Adrenal gland (tissue), 19 donors: ENCODE results near the gene PARP2. TPM values are rescaled to one million over a fixed set of nuclear protein-coding genes. Genes with fewer than 3 reads are reported as not detected.

ENCODE experiments used
- DNase-seq, 7 donors: peaks; one replicate each; pipeline ENCODE4 v3.0.0-alpha.2; 2019 to 2020
- H3K27ac ChIP-seq, 5 donors: fragments of 200-600 bp; sonication (generic) in 4 of 5; 1 replicate in 3 of 5; 2 replicates in 2 of 5; pipeline versions ENCODE4 v1.5.1 to v1.8.0; 2016 to 2020; ENCODE audit warnings: mild to moderate bottlenecking in 1 of 5
- H3K27me3 ChIP-seq: fragments of 200-600 bp; 2 replicates; pipeline ENCODE4 v1.8.0; 2021
- H3K36me3 ChIP-seq, 2 donors: fragments of 200-600 bp; replicated peaks in 1 of 2; 1 replicate in 1 of 2; 2 replicates in 1 of 2; pipeline versions ENCODE4 v1.5.1 to v1.8.0; 2018 to 2022
- H3K4me1 ChIP-seq, 2 donors: fragments of 200-600 bp; replicated peaks in 1 of 2; 1 replicate in 1 of 2; 2 replicates in 1 of 2; pipeline versions ENCODE4 v1.5.1 to v1.8.0; 2018 to 2021
- H3K4me3 ChIP-seq, 4 donors: fragments of 200-600 bp; sonication (generic) in 3 of 4; one replicate each; pipeline ENCODE4 v1.5.1; 2016 to 2018
- H3K9me3 ChIP-seq, 3 donors: fragments of 200-600 bp; sonication (generic) in 1 of 3; replicated peaks in 1 of 3; 1 replicate in 2 of 3; 2 replicates in 1 of 3; pipeline versions ENCODE4 v1.5.1 to v1.8.0; 2016 to 2021
- POLR2A ChIP-seq, 2 donors: fragments of 450-650 bp; IDR thresholded peaks; one replicate each; pipeline ENCODE4 v1.6.1; 2017; ENCODE audit warnings: antibody characterized with exemption in 2 of 2, mild to moderate bottlenecking in 2 of 2, moderate library complexity in 1 of 2
- WGBS, 4 donors: extraction: QIAGEN DNeasy Blood & Tissue Kit in 2 of 4; methylation state at CpG; one replicate each; pipeline versions ENCODE4 v1.1.5 to v1.1.7; 2013 to 2017; 5-methylcytosine and 5-hydroxymethylcytosine counted together
- intact Hi-C, 2 donors: fragments of 100-400 bp; cut with DNase I; formaldehyde crosslinking; loops; one replicate each; pipeline versions ENCODE4 v1.14.1 to v1.15.0; 2022 to 2023
- long read RNA-seq, 10 donors: library from polyadenylated mRNA in 3 of 10; unstranded in 2 of 10; stranded (forward) in 1 of 10; transcript quantifications; one replicate each; pipeline ENCODE4 v2.0.0 and lab custom pipeline, GENCODE V29; 2021 to 2026
- polyA plus RNA-seq, 3 donors: library from polyadenylated mRNA; stranded (reverse); fragments of 200-250 nt in 2 of 3; fragments of 350-450 nt in 1 of 3; fragmentation: Illumina TruSeq in 1 of 3; extraction: RNeasy Lipid Tissue Mini Kit (QIAGEN cat#74804) in 1 of 3; gene quantifications; one replicate each; pipeline ENCODE4 v1.2.3, GENCODE V29; 2013 to 2014
- total RNA-seq, 9 donors: library from RNA; depleted of rRNA in 4 of 9; stranded (reverse); fragments of >200 nt in 4 of 9; fragments of 120-200 nt in 1 of 9; fragmentation: NEBNext Ultra II Directional in 1 of 9; extraction: Animal tissue kit (Norgen Biotek cat#: 25700) in 1 of 9; gene quantifications; one replicate each; pipeline versions ENCODE4 v1.1.0 to v1.2.4, GENCODE V29; 2013 to 2023
- TF ChIP-seq, protein P1 (sequence below), 6 experiments: fragments of 450-650 bp in 4 of 6; fragments of 200-600 bp in 2 of 6; sonication (generic) in 1 of 6; IDR thresholded peaks; 1 replicate in 5 of 6; 2 replicates in 1 of 6; pipeline versions ENCODE4 v1.5.1 to v1.8.0; 2016 to 2021; ENCODE audit warnings: antibody characterized with exemption in 6 of 6, mild to moderate bottlenecking in 2 of 6, moderate library complexity in 1 of 6
- donor health status: healthy with polysubstance abuse.
- donor health status: Bipolar disorder and iron deficiency.
- donor health status: DM: yes; HTN: yes; CAD: no.
- donor health status: DM: no; HTN: no; CAD: no.
- donor health status: DM: no; HTN: no; CAD: no.
- donor health status: DM: yes; HTN: yes; CAD: no.

The PARP2 gene, protein sequence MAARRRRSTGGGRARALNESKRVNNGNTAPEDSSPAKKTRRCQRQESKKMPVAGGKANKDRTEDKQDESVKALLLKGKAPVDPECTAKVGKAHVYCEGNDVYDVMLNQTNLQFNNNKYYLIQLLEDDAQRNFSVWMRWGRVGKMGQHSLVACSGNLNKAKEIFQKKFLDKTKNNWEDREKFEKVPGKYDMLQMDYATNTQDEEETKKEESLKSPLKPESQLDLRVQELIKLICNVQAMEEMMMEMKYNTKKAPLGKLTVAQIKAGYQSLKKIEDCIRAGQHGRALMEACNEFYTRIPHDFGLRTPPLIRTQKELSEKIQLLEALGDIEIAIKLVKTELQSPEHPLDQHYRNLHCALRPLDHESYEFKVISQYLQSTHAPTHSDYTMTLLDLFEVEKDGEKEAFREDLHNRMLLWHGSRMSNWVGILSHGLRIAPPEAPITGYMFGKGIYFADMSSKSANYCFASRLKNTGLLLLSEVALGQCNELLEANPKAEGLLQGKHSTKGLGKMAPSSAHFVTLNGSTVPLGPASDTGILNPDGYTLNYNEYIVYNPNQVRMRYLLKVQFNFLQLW
- total RNA-seq (10 to 100 TPM in 7 of 9 donors, 1 to 10 TPM in 2; 8.5 to 40.3 (median 22.9) TPM), polyA plus RNA-seq (10 to 100 TPM; 30.5 to 55.2 (median 33.9) TPM)
- long read RNA-seq, donor 1, partial matches to known transcripts = 0 of 6 reads
- long read RNA-seq, donor 1, other reads (novel, unspliced or antisense) = 0 of 6 reads
- long read RNA-seq, donor 2, transcript PARP2-202 (16 exons, 1,881 nt) = major isoform, 5 of 5 reads
- long read RNA-seq, donor 2, partial matches to known transcripts = 0 of 5 reads
- long read RNA-seq, donor 2, other reads (novel, unspliced or antisense) = 0 of 5 reads
- long read RNA-seq, donor 3, transcript PARP2-202 (16 exons, 1,881 nt) = major isoform, 12 of 12 reads
- long read RNA-seq, donor 3, partial matches to known transcripts = 0 of 12 reads
- long read RNA-seq, donor 3, other reads (novel, unspliced or antisense) = 0 of 12 reads
- long read RNA-seq, donor 4, transcript PARP2-202 (16 exons, 1,881 nt) = minor isoform, 5 of 22 reads
- long read RNA-seq, donor 4, transcript PARP2-201 (16 exons, 1,886 nt) = major isoform, 7 of 22 reads
- long read RNA-seq, donor 4, partial matches to known transcripts = 7 of 22 reads
- long read RNA-seq, donor 4, other reads (novel, unspliced or antisense) = 3 of 22 reads
- long read RNA-seq, donor 5, transcript PARP2-201 (16 exons, 1,886 nt) = major isoform, 13 of 25 reads
- long read RNA-seq, donor 5, transcript PARP2-202 (16 exons, 1,881 nt) = minor isoform, 6 of 25 reads
- long read RNA-seq, donor 5, partial matches to known transcripts = 4 of 25 reads
- long read RNA-seq, donor 5, other reads (novel, unspliced or antisense) = 1 of 25 reads
- long read RNA-seq, donor 6, transcript PARP2-202 (16 exons, 1,881 nt) = major isoform, 8 of 15 reads
- long read RNA-seq, donor 6, partial matches to known transcripts = 5 of 15 reads
- long read RNA-seq, donor 6, other reads (novel, unspliced or antisense) = 2 of 15 reads
- long read RNA-seq, donor 7, transcript PARP2-202 (16 exons, 1,881 nt) = major isoform, 5 of 5 reads
- long read RNA-seq, donor 7, partial matches to known transcripts = 0 of 5 reads
- long read RNA-seq, donor 7, other reads (novel, unspliced or antisense) = 0 of 5 reads
- long read RNA-seq, donor 8, transcript PARP2-201 (16 exons, 1,886 nt) = major isoform, 12 of 14 reads
- long read RNA-seq, donor 8, partial matches to known transcripts = 0 of 14 reads
- long read RNA-seq, donor 8, other reads (novel, unspliced or antisense) = 0 of 14 reads
- long read RNA-seq, donor 9, transcript PARP2-202 (16 exons, 1,881 nt) = major isoform, 8 of 8 reads
- long read RNA-seq, donor 9, partial matches to known transcripts = 0 of 8 reads
- long read RNA-seq, donor 9, other reads (novel, unspliced or antisense) = 0 of 8 reads
- long read RNA-seq, donor 10, transcript PARP2-202 (16 exons, 1,881 nt) = major isoform, 6 of 6 reads
- long read RNA-seq, donor 10, partial matches to known transcripts = 0 of 6 reads
- long read RNA-seq, donor 10, other reads (novel, unspliced or antisense) = 0 of 6 reads

DNA sequence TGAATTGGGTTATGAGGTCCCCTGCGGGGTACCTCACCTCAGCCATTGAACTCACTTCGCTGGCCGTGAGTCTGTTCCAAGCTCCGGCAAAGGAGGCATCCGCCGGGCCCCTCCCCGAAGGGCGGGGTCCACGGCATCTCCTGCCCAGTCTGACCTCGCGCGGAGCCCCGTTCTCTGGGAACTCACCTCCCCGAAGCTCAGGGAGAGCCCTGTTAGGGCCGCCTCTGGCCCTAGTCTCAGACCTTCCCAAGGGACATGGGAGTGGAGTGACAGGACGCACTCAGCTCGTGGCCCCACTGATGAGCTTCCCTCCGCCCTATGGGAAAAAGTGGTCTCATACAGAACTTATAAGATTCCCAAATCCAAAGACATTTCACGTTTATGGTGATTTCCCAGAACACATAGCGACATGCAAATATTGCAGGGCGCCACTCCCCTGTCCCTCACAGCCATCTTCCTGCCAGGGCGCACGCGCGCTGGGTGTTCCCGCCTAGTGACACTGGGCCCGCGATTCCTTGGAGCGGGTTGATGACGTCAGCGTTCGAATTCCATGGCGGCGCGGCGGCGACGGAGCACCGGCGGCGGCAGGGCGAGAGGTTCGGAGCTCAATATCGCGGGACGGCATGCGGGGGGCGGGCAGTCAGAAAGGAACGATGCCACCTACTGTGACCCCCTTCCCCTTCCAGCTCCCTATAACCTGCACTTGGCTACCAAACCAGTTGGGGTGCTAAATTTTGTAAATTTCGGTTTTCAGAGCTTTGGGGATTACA is at the start of gene PARP2:
TSS of gene PARP2 (plus strand) at position 544 of the 770 bp plus-strand sequence. CDS start at position 551, 7 bp downstream.
- peak within 1 kb of the TSS; percentile 42 to 94 (median 90) for H3K27ac ChIP-seq
- peak within 1 kb of the TSS; percentile 64 to 75 (median 68) for H3K4me3 ChIP-seq
- DNase-seq = peak; percentile 97 to 99 (median 98)
- H3K27me3 ChIP-seq = no peaks in the 10 kb centered on the region
- H3K4me1 ChIP-seq = peaks cover 13 to 16% of the 10 kb centered on the region in 2 donors
- no peaks in the 10 kb centered on the region for H3K9me3 ChIP-seq
- H3K36me3 ChIP-seq = peaks cover 0 to 11% of the 10 kb centered on the region in 2 donors
- WGBS, 4 donors = 0 to 1% (median 0%) methylated on average over 16 to 50 of the region's 50 CpGs
- intact Hi-C loops = no loop called here
- peak; percentile 94 to 98 for TF ChIP-seq POLR2A (IDR thresholded peaks at IDR 0.05)
- TF ChIP-seq, protein P1, sequence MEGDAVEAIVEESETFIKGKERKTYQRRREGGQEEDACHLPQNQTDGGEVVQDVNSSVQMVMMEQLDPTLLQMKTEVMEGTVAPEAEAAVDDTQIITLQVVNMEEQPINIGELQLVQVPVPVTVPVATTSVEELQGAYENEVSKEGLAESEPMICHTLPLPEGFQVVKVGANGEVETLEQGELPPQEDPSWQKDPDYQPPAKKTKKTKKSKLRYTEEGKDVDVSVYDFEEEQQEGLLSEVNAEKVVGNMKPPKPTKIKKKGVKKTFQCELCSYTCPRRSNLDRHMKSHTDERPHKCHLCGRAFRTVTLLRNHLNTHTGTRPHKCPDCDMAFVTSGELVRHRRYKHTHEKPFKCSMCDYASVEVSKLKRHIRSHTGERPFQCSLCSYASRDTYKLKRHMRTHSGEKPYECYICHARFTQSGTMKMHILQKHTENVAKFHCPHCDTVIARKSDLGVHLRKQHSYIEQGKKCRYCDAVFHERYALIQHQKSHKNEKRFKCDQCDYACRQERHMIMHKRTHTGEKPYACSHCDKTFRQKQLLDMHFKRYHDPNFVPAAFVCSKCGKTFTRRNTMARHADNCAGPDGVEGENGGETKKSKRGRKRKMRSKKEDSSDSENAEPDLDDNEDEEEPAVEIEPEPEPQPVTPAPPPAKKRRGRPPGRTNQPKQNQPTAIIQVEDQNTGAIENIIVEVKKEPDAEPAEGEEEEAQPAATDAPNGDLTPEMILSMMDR (IDR thresholded peaks at IDR 0.05) = peak in 2 of 6 experiments; percentile 4 to 31

DNA sequence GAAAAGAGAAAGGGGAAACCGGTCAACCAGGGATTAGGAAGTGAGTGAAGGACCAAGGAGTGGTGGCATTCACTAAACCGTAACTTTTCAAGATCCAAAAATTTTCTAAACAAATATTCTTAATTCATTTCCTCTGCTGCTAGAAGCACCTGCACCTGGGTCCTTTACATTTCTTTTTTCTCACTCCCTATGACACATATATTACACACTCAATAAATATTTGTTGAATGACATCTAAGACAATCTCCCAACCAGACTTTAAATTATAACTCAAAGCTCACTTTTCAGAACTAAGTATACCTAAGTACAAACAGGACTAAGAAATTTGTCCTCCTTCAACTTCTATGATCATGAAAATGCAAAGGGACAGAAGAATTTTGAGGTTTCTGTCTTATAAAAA is 48.8 kb upstream of the PARP2 start:
- H3K4me1 ChIP-seq = no peaks in the 10 kb centered on the region
- H3K9me3 ChIP-seq = no peaks in the 10 kb centered on the region
- 90 to 96% (median 94%) methylated on average over 2 of the region's 2 CpGs for WGBS, 4 donors
- DNase-seq = no peak
- H3K27ac ChIP-seq = no peak overlapping the region
- intact Hi-C loops = no loop called here
- H3K27me3 ChIP-seq = no peaks in the 10 kb centered on the region
- peaks cover 0 to 89% of the 10 kb centered on the region in 2 donors for H3K36me3 ChIP-seq
- no peak for TF ChIP-seq POLR2A (IDR thresholded peaks at IDR 0.05)
- TF ChIP-seq, protein P1 (IDR thresholded peaks at IDR 0.05) = no peak
- no peak overlapping the region for H3K4me3 ChIP-seq

DNA sequence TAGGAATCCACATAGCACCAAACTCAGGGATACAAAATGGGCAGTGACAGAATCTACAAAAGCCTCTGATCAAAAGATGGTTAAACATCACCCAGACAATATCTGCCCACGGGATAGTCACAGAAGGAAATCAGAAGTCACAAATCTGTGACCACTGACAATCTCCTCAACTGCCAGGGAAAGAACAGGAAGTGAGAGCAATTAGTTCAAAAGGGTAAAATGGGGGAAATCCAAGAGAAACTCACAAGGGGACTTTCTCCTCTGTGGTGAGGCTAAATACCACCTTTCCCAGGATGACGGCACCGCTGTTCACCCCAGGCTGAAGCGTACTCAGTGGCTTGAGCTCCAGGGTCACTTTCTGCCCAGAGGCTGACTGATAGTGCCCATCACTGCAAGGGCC is 48.4 kb upstream of the PARP2 start:
- H3K4me3 ChIP-seq = no peak overlapping the region
- no peak overlapping the region for H3K27ac ChIP-seq
- H3K4me1 ChIP-seq = no peaks in the 10 kb centered on the region
- intact Hi-C loops = no loop called here
- no peaks in the 10 kb centered on the region for H3K27me3 ChIP-seq
- TF ChIP-seq, protein P1 (IDR thresholded peaks at IDR 0.05) = no peak
- no peak for TF ChIP-seq POLR2A (IDR thresholded peaks at IDR 0.05)
- H3K9me3 ChIP-seq = no peaks in the 10 kb centered on the region
- DNase-seq = no peak
- H3K36me3 ChIP-seq = peaks cover 0 to 91% of the 10 kb centered on the region in 2 donors
- 69 to 84% (median 80%) methylated on average over 4 of the region's 4 CpGs for WGBS, 4 donors
